HL-60 (cell line): Measurements from ENCODE around the gene SUPT3H.

Experiments used
- GABPA ChIP-seq: IDR thresholded peaks from 2 replicates; pipeline ENCODE4 v1.6.1; 2012; ENCODE audit warnings: low read depth
- SPI1 ChIP-seq: IDR thresholded peaks from 2 replicates; pipeline ENCODE4 v1.6.1; 2012; ENCODE audit warnings: low read depth, mild to moderate bottlenecking, borderline replicate concordance
- TF ChIP-seq, protein P1 (sequence below): IDR thresholded peaks from one replicate; pipeline ENCODE4 v1.5.1; 2011; ENCODE audit warnings: low read length, control low read depth, inconsistent platforms; ENCODE audit not compliant: insufficient read depth
- TF ChIP-seq, protein P2 (sequence below): IDR thresholded peaks from 2 replicates; pipeline ENCODE4 v1.6.1; 2012; ENCODE audit warnings: low read depth; ENCODE audit not compliant: insufficient replicate concordance

DNA sequence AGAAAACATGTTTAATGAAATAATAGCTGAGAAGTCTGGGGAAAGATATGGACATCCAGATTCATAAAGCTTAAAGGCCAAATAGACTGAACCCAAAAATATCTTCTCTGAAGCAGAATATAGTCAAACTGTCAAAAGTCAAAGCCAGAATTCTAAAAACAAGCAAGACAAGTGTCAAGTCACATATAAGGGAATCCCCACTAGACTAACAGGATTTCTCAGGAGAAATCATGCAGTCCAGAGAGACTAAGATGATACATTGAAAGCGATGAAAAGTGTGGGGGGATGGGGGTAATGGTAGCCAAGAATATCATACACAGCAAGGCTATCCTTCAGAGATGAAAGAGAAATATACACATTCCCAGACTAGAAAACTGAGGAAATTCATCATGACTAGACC is 162.0 kb downstream of the SUPT3H start:
- TF ChIP-seq, protein P1, sequence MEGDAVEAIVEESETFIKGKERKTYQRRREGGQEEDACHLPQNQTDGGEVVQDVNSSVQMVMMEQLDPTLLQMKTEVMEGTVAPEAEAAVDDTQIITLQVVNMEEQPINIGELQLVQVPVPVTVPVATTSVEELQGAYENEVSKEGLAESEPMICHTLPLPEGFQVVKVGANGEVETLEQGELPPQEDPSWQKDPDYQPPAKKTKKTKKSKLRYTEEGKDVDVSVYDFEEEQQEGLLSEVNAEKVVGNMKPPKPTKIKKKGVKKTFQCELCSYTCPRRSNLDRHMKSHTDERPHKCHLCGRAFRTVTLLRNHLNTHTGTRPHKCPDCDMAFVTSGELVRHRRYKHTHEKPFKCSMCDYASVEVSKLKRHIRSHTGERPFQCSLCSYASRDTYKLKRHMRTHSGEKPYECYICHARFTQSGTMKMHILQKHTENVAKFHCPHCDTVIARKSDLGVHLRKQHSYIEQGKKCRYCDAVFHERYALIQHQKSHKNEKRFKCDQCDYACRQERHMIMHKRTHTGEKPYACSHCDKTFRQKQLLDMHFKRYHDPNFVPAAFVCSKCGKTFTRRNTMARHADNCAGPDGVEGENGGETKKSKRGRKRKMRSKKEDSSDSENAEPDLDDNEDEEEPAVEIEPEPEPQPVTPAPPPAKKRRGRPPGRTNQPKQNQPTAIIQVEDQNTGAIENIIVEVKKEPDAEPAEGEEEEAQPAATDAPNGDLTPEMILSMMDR: no peak
- TF ChIP-seq SPI1 (no peak), GABPA (no peak)
- TF ChIP-seq, protein P2, sequence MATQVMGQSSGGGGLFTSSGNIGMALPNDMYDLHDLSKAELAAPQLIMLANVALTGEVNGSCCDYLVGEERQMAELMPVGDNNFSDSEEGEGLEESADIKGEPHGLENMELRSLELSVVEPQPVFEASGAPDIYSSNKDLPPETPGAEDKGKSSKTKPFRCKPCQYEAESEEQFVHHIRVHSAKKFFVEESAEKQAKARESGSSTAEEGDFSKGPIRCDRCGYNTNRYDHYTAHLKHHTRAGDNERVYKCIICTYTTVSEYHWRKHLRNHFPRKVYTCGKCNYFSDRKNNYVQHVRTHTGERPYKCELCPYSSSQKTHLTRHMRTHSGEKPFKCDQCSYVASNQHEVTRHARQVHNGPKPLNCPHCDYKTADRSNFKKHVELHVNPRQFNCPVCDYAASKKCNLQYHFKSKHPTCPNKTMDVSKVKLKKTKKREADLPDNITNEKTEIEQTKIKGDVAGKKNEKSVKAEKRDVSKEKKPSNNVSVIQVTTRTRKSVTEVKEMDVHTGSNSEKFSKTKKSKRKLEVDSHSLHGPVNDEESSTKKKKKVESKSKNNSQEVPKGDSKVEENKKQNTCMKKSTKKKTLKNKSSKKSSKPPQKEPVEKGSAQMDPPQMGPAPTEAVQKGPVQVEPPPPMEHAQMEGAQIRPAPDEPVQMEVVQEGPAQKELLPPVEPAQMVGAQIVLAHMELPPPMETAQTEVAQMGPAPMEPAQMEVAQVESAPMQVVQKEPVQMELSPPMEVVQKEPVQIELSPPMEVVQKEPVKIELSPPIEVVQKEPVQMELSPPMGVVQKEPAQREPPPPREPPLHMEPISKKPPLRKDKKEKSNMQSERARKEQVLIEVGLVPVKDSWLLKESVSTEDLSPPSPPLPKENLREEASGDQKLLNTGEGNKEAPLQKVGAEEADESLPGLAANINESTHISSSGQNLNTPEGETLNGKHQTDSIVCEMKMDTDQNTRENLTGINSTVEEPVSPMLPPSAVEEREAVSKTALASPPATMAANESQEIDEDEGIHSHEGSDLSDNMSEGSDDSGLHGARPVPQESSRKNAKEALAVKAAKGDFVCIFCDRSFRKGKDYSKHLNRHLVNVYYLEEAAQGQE: no peak
